Neural cell (in vitro differentiated cells): ENCODE measurements around the gene SMARCAD1.

Experiments
- CTCF ChIP-seq: fragments of 450-650 bp; IDR thresholded peaks from 2 replicates; pipeline ENCODE4 v1.5.1; 2014; ENCODE audit warnings: antibody characterized with exemption, mild to moderate bottlenecking, moderate library complexity; ENCODE audit not compliant: poor library complexity, severe bottlenecking
- EZH2 ChIP-seq: fragments of 200-600, 300-800 bp; shearing (Covaris generic), sonication (generic); IDR thresholded peaks from 2 replicates; pipeline ENCODE4 v1.6.1; 2014; ENCODE audit warnings: antibody characterized with exemption, low read length, borderline replicate concordance, mild to moderate bottlenecking; ENCODE audit not compliant: insufficient read depth, poor library complexity, severe bottlenecking
- MXI1 ChIP-seq: fragments of 450-650 bp; conservative IDR thresholded peaks from 2 replicates; pipeline ENCODE4 v1.6.1; 2014; ENCODE audit warnings: antibody characterized with exemption, mild to moderate bottlenecking; ENCODE audit not compliant: poor library complexity, severe bottlenecking
- POLR2AphosphoS5 ChIP-seq: IDR thresholded peaks from 2 replicates; pipeline ENCODE4 v1.6.1; 2012
- RAD21 ChIP-seq: fragments of 450-650 bp; conservative IDR thresholded peaks from 2 replicates; pipeline ENCODE4 v1.6.1; 2014; ENCODE audit warnings: antibody characterized with exemption, mild to moderate bottlenecking, moderate library complexity
- SMC3 ChIP-seq: fragments of 450-650 bp; conservative IDR thresholded peaks from 2 replicates; pipeline ENCODE4 v1.6.1; 2014; ENCODE audit warnings: antibody characterized with exemption, mild to moderate bottlenecking, moderate library complexity; ENCODE audit not compliant: poor library complexity

GRCh38 chr4:94228493-94229216 is 21.0 kb downstream of the SMARCAD1 start:
- TF ChIP-seq EZH2 (no peak), CTCF (no peak), MXI1 (no peak), SMC3 (no peak), POLR2AphosphoS5 (no peak), RAD21 (no peak)
